CD4-positive, alpha-beta T cell treated with Interleukin-17A for 4 hours (primary cell): ENCODE results near the gene NHLRC3.
"Not testable (repeated sequence)": the region's sequence is repeated elsewhere in the genome, so short reads cannot be mapped to it uniquely, and the experiment has no call there.

ENCODE experiments used
- DNase-seq: peaks from one replicate; pipeline ENCODE4 v3.0.0-alpha.2; 2020; ENCODE audit warnings: mixed read lengths

The NHLRC3 gene

DNA sequence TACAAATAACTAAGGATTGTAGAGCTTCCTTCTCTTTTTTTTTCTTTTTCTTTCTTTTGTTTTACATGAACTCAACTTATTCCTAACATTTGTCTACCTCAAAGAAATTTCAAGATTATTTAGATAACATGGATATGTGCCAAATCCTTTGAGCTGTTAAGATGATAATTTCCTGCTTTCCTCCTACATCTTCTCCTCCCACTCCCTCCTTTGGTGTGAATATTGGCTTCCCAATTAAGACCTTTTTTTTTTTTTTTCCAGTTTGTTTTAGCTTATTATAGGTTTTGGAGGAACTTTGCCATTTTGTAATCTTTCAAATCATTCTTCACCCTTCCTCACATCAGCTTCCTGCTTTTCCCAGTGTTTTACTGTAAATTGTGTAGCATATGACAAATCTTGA, 10.6 kb downstream of the NHLRC3 start:
- no peak for DNase-seq

DNA sequence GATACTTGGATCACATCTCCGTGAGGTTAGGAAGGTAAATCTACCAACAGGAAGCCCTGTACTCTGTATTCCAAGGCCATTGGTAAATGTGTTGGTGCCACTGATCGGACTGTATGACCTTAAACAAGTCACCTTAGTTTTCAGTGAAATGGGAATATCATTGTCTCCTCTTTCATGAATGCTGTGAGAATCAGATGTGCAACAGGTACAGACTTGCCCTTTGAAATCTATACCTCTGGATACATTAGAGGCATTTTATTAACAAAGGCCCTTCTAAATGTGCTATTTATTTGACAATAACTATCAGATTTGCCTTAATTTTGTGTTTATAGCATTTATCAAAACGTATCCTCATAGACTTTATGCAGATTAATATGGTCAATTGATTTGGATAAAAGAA, 11.0 kb downstream of the NHLRC3 start:
- no peak for DNase-seq

GRCh38 chr13:39051157-39051556, 12.9 kb downstream of the NHLRC3 start:
- no peak for DNase-seq

- no peak for DNase-seq
These were observed 14.7 kb downstream of the NHLRC3 start for GRCh38 chr13:39052944-39053343.

DNA sequence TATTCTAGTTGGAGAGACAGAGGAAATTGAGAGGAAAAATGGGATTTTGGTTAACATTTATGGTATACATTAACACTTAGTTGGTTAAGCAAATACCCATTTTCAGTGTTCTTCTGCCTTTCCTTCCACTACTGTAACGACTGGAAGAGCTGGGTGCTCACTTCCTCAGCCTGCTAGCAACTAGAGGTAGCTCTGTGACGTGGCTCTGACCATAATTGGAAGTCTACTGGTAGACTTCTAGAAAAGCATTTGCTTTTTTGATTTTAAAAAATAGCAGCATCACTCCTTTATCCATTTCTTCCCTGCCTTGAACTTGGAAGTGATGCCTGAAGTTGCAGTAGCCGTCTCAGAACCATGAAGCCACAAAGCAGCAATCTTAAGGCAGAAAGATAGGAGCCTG, 15.9 kb downstream of the NHLRC3 start:
- DNase-seq: no peak

DNA sequence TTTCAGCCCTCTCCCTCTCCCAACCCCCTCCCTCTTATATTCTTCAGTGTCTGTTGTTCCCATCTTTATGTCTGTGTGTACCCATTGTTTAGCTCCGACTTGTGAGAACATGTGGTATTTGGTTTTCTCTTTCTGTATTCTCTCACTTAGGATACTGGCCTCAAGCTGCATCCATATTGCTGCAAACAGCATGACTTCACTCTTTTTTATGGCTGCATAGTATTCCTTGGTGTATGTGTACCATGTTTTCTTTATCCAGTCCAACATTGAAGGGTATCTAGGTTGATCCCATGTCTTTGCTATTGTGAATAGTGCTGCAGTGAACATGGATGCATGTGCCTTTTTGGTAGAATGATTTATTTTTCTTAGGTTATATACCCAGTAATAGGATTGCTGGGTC, 17.8 kb downstream of the NHLRC3 start:
- no peak for DNase-seq

GRCh38 chr13:39058040-39058439, 19.8 kb downstream of the NHLRC3 start:
- DNase-seq: no peak

GRCh38 chr13:39062004-39062403, 23.7 kb downstream of the NHLRC3 start:
- no peak for DNase-seq

GRCh38 chr13:39072842-39073241, 34.6 kb downstream of the NHLRC3 start:
- no peak for DNase-seq

DNA sequence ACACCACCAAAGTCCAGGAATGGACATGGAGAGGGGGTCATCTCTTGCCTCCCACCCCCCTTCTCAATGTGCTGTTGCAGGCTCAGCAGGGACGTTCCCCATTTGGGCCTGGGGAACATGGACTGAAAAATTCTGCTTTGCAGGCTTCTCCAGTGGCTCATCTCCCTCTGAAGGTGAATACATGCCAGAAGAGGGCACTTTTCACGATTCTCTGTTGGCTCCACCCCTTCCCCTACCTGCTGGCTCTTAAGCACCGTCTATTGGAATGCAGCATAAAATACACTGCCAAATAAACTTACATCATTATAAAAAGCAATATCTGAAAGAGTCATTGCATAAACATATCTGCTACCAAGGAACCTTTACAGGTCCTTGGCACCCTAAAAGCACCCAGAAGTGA, 35.7 kb downstream of the NHLRC3 start:
- DNase-seq: no peak

DNA sequence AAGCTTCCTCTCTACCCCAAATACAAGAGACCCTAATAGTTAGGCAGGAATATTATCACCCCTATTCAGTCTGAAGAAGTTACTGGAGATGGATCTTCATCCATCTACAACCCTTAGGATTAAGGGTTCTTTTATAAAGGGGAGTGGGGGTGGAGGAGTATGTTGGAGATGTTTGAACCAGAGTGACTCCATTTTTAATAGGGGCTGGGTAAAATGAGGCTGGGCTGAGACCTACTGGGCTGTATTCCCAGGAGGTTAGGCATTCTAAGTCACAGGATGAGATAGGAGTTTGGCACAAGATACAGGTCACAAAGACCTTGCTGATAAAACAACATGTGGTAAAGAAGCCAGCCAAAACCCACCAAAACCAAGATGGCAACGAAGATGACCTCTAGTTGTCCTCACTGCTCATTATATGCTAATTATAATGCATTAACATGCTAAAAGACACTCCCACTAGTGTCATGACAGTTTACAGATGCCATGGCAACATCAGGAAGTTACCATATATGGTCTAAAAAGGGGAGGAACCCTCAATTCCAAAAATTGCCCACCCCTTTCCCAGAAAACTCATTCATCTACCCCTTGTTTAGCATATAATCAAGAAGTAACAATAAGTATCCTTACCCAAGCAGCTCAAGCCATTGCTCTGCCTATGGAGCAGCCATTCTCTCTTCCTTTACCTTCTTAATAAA, 48.1 kb downstream of the NHLRC3 start:
- DNase-seq: not testable (repeated sequence)

DNA sequence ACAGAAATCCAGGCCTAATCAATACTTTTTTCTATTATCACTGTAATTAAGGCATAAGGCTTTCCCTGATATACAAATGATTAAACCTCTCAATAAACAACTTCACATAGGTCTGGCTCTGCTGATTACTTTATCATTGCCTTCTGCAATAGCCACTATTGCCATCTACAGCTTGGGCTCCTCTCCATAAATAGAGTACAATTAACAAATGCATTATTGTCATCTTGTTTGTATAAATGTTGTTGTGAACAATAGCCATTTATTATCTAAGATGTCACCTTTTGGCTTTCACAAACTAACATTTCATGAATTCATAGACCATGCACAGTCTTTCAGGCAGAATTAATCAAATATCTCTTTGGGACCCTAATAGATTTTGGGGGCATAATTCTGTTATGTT, 53.3 kb downstream of the NHLRC3 start:
- DNase-seq: no peak

- DNase-seq: no peak
These were observed 57.2 kb downstream of the NHLRC3 start for GRCh38 chr13:39095500-39095899.

- DNase-seq: no peak
These were observed 61.0 kb downstream of the NHLRC3 start for GRCh38 chr13:39099231-39099630.
